Measurements from ENCODE around the gene GOLGA6L2.
"Not testable (repeated sequence)": the region's sequence is repeated elsewhere in the genome, so short reads cannot be mapped to it uniquely, and the experiment has no call there.

Gene GOLGA6L2

GRCh38 chr15:23447107-23447500, at the start of gene GOLGA6L2:
TSS of gene GOLGA6L2 (minus strand) at chr15:23447243. CDS start at chr15:23447181, 62 bp downstream.
- DNase-seq, result peak in 1 of 2 donors; percentile 3

- no peak for DNase-seq
Measured at GRCh38 chr15:23484870-23485269, 37.8 kb upstream of the GOLGA6L2 start.

GRCh38 chr15:23483821-23484299, 36.8 kb upstream of the GOLGA6L2 start:
- DNase-seq, result no peak

GRCh38 chr15:23482764-23483489, 35.9 kb upstream of the GOLGA6L2 start:
- DNase-seq, result no peak

GRCh38 chr15:23482228-23482627, 35.2 kb upstream of the GOLGA6L2 start:
- no peak for DNase-seq

- DNase-seq, result no peak
Measured at GRCh38 chr15:23477920-23478319, 30.9 kb upstream of the GOLGA6L2 start.

- no peak for DNase-seq
Measured at GRCh38 chr15:23472678-23473077, 25.6 kb upstream of the GOLGA6L2 start.

GRCh38 chr15:23472033-23472432, 25.0 kb upstream of the GOLGA6L2 start:
- DNase-seq, result no peak

- DNase-seq, result no peak
Measured at GRCh38 chr15:23467110-23467600, 20.1 kb upstream of the GOLGA6L2 start.

GRCh38 chr15:23457890-23458289, 10.8 kb upstream of the GOLGA6L2 start:
- no peak for DNase-seq

- no peak for DNase-seq
Measured at GRCh38 chr15:23446215-23447106, 582 bp downstream of the GOLGA6L2 start.

- no peak for DNase-seq
Measured at GRCh38 chr15:23444269-23444668, 2.8 kb downstream of the GOLGA6L2 start.

GRCh38 chr15:23441204-23441603, 5.8 kb downstream of the GOLGA6L2 start:
- no peak for DNase-seq

- no peak for DNase-seq
Measured at GRCh38 chr15:23440596-23440995, 6.4 kb downstream of the GOLGA6L2 start.

- no peak for DNase-seq
Measured at GRCh38 chr15:23439513-23439912, 7.5 kb downstream of the GOLGA6L2 start.

GRCh38 chr15:23438816-23439466, 8.1 kb downstream of the GOLGA6L2 start:
- no peak for DNase-seq

GRCh38 chr15:23437673-23438072, 9.4 kb downstream of the GOLGA6L2 start:
- DNase-seq, result no peak

- no peak for DNase-seq
Measured at GRCh38 chr15:23437146-23437545, 9.9 kb downstream of the GOLGA6L2 start.

GRCh38 chr15:23436421-23436820, 10.6 kb downstream of the GOLGA6L2 start:
- DNase-seq, result no peak

GRCh38 chr15:23434699-23435098, 12.3 kb downstream of the GOLGA6L2 start:
- DNase-seq, result not testable (repeated sequence)

GRCh38 chr15:23425327-23425726, 21.7 kb downstream of the GOLGA6L2 start:
- DNase-seq, result not testable (repeated sequence)

- DNase-seq, result no peak
Measured at GRCh38 chr15:23424111-23424904, 22.7 kb downstream of the GOLGA6L2 start.
